HCT116 (cell line): ENCODE results near the gene SLC25A3. TPM values are rescaled to one million over a fixed set of nuclear protein-coding genes. Genes with fewer than 3 reads are reported as not detected.

Experiments used
- ATAC-seq: fragments of 200-7000 bp; cut with Tn5 transposase; 2 replicates; pipeline ENCODE4 v1.9.1; 2020; ENCODE audit warnings: mild to moderate bottlenecking, moderate library complexity
- BruUV-seq: library from RNA; stranded (reverse); fragments of 400-500 nt; replicated peaks from 2 replicates; lab custom pipeline; 2021; lab: Mats Ljungman, UMichigan
- CTCF ChIA-PET: fragments of 300-600 bp; sonication (Branson Sonifier 250); formaldehyde crosslinking; loops from one replicate; lab custom pipeline; 2021; ENCODE audit warnings: antibody characterized with exemption; lab: Charles Lee
- POLR2A ChIA-PET: fragments of 300-600, 350-600 bp; sonication (Branson Sonifier 250); formaldehyde crosslinking; loops from one replicate; lab custom pipeline; 2021; ENCODE audit warnings: antibody characterized with exemption; lab: Charles Lee
- RAD21 ChIA-PET, 2 experiments: fragments of 300-600 bp; sonication (Branson Sonifier 250); formaldehyde crosslinking; loops; one replicate each; lab custom pipeline; 2023; ENCODE audit warnings: low total read pairs in 2 of 2; ENCODE audit not compliant: uncharacterized antibody in 2 of 2, unreplicated experiment in 2 of 2, low non-redundant PET in 1 of 2; lab: Charles Lee
- DNase-seq: peaks from one replicate; pipeline ENCODE4 v3.0.0-alpha.2; 2010; ENCODE audit warnings: low read depth, low spot score
- H2AFZ ChIP-seq: fragments of 200-600 bp; shearing (Covaris generic), sonication (generic); 2 replicates; pipeline ENCODE4 v1.6.1; 2017; ENCODE audit warnings: low read depth, mixed run types, mixed read lengths, antibody characterized with exemption, low read length; ENCODE audit not compliant: poor library complexity, severe bottlenecking
- H3K27ac ChIP-seq: 2 replicates; pipeline ENCODE4 v1.5.1; 2012; ENCODE audit warnings: low read depth, low read length
- H3K27me3 ChIP-seq: fragments of 200-600 bp; sonication (generic); 2 replicates; pipeline ENCODE4 v1.6.1; 2016; ENCODE audit warnings: mixed run types, low read length, mixed read lengths; ENCODE audit not compliant: insufficient read depth
- H3K36me3 ChIP-seq, 2 experiments: fragments of 200-500 bp in 1 of 2; fragments of 200-600 bp in 1 of 2; sonication (Bioruptor generic) in 1 of 2; sonication (generic) in 1 of 2; 2 replicates each; pipeline versions ENCODE4 v1.5.1 to v1.6.1; 2014 to 2016; ENCODE audit warnings: low read length in 2 of 2, inconsistent platforms in 1 of 2, mixed read lengths in 1 of 2, mixed run types in 1 of 2; ENCODE audit not compliant: insufficient read depth in 2 of 2, control insufficient read depth in 1 of 2
- H3K4me1 ChIP-seq, 2 experiments: fragments of 200-600 bp in 1 of 2; sonication (generic) in 1 of 2; 2 replicates each; pipeline versions ENCODE4 v1.5.1 to v1.6.1; 2012 to 2017; ENCODE audit warnings: low read length in 2 of 2, inconsistent platforms in 1 of 2, mild to moderate bottlenecking in 1 of 2, mixed read lengths in 1 of 2, mixed run types in 1 of 2, moderate library complexity in 1 of 2; ENCODE audit not compliant: insufficient read depth in 2 of 2, control insufficient read depth in 1 of 2
- H3K4me2 ChIP-seq: fragments of 200-600 bp; sonication (generic); 2 replicates; pipeline ENCODE4 v1.6.1; 2017; ENCODE audit warnings: mixed run types, low read length, mixed read lengths
- H3K4me3 ChIP-seq, 2 experiments: fragments of 200-600 bp in 1 of 2; sonication (generic) in 1 of 2; replicated peaks in 1 of 2; 2 replicates each; pipeline ENCODE4 v1.5.1; 2011 to 2016; ENCODE audit warnings: low read length in 2 of 2, control low read depth in 1 of 2, low read depth in 1 of 2, mild to moderate bottlenecking in 1 of 2, mixed read lengths in 1 of 2, mixed run types in 1 of 2
- H3K79me2 ChIP-seq: fragments of 200-600 bp; sonication (generic); 2 replicates; pipeline ENCODE4 v1.6.1; 2017; ENCODE audit warnings: mild to moderate bottlenecking, mixed run types, low read length, moderate library complexity, mixed read lengths; ENCODE audit not compliant: insufficient read depth
- H3K9ac ChIP-seq: fragments of 200-600 bp; sonication (generic); 2 replicates; pipeline ENCODE4 v1.6.1; 2016; ENCODE audit warnings: low read length, mixed read lengths
- H3K9me2 ChIP-seq: fragments of 200-600 bp; sonication (generic), shearing (Covaris generic); 2 replicates; pipeline ENCODE4 v1.6.1; 2017; ENCODE audit warnings: mixed run types, mild to moderate bottlenecking, moderate library complexity; ENCODE audit not compliant: insufficient read depth
- H3K9me3 ChIP-seq, 2 experiments: fragments of 200-500 bp in 1 of 2; fragments of 200-600 bp in 1 of 2; sonication (Bioruptor generic) in 1 of 2; sonication (generic) in 1 of 2; 2 replicates each; pipeline ENCODE4 v1.6.1; 2014 to 2017; ENCODE audit warnings: low read length in 2 of 2, mixed read lengths in 2 of 2, inconsistent platforms in 1 of 2, low read depth in 1 of 2, mild to moderate bottlenecking in 1 of 2, mixed run types in 1 of 2, moderate library complexity in 1 of 2; ENCODE audit not compliant: control insufficient read depth in 1 of 2, insufficient read depth in 1 of 2
- H4K20me1 ChIP-seq: fragments of 200-600 bp; sonication (generic), shearing (Covaris generic); 2 replicates; pipeline ENCODE4 v1.6.1; 2017; ENCODE audit warnings: mixed run types, mild to moderate bottlenecking, moderate library complexity; ENCODE audit not compliant: insufficient read depth
- ELF1 ChIP-seq: IDR thresholded peaks from 2 replicates; pipeline ENCODE4 v1.6.1; 2012; ENCODE audit warnings: low read depth, borderline replicate concordance
- EZH2phosphoT487 ChIP-seq: fragments of 200-600 bp; IDR thresholded peaks from 2 replicates; pipeline ENCODE4 v1.6.1; 2018; ENCODE audit warnings: antibody characterized with exemption, borderline replicate concordance
- FOSL1 ChIP-seq: IDR thresholded peaks from 2 replicates; pipeline ENCODE4 v1.6.1; 2012; ENCODE audit warnings: low read depth
- JUND ChIP-seq: IDR thresholded peaks from 2 replicates; pipeline ENCODE4 v1.6.1; 2012
- POLR2A ChIP-seq: IDR thresholded peaks from 2 replicates; pipeline ENCODE4 v1.7.0; 2011; ENCODE audit warnings: borderline replicate concordance; ENCODE audit not compliant: insufficient read depth, insufficient read length; ENCODE audit errors: extremely low read depth
- POLR2AphosphoS5 ChIP-seq: IDR thresholded peaks from 2 replicates; pipeline ENCODE4 v1.6.1; 2011; ENCODE audit warnings: mild to moderate bottlenecking, low read depth, low read length, moderate library complexity
- RAD21 ChIP-seq: IDR thresholded peaks from 2 replicates; pipeline ENCODE4 v1.6.1; 2012; ENCODE audit warnings: low read depth, mild to moderate bottlenecking
- SP1 ChIP-seq: IDR thresholded peaks from 2 replicates; pipeline ENCODE4 v1.6.1; 2012; ENCODE audit warnings: low read depth
- ZFX ChIP-seq: fragments of 450-650 bp; IDR thresholded peaks from 2 replicates; pipeline ENCODE4 v1.6.1; 2017
- intact Hi-C: fragments of 100-400 bp; cut with micrococcal nuclease; formaldehyde crosslinking; loops from 2 replicates; pipeline ENCODE4 v1.10.0; 2022
- total RNA-seq: library from RNA; stranded (reverse); gene quantifications from one replicate; pipeline ENCODE4 v1.2.1, GENCODE V29; 2021; ENCODE audit not compliant: unreplicated experiment
- TF ChIP-seq, protein P1 (sequence below): IDR thresholded peaks from 2 replicates; pipeline ENCODE4 v1.6.1; 2012; ENCODE audit warnings: low read depth
- TF ChIP-seq, protein P2 (sequence below): IDR thresholded peaks from 2 replicates; pipeline ENCODE4 v1.6.1; 2011; ENCODE audit warnings: mild to moderate bottlenecking, low read length, moderate library complexity; ENCODE audit not compliant: insufficient replicate concordance; ENCODE audit errors: extremely low read depth
- TF ChIP-seq, protein P3 (sequence below), 3 experiments: fragments of 200-600 bp in 1 of 3; sonication (generic) in 1 of 3; IDR thresholded peaks in 2 of 3; conservative IDR thresholded peaks in 1 of 3; 2 replicates each; pipeline ENCODE4 v1.5.1; 2012 to 2017; ENCODE audit warnings: low read depth in 2 of 3, low read length in 2 of 3, antibody characterized with exemption in 1 of 3, borderline replicate concordance in 1 of 3, control low read depth in 1 of 3, mild to moderate bottlenecking in 1 of 3, mixed read lengths in 1 of 3, mixed run types in 1 of 3, moderate library complexity in 1 of 3; ENCODE audit not compliant: insufficient read depth in 1 of 3
- TF ChIP-seq, protein P4 (sequence below): IDR thresholded peaks from 2 replicates; pipeline ENCODE4 v1.6.1; 2012

The SLC25A3 gene
- total RNA-seq, 1 experiment from 2014 or later = 927 TPM

DNA sequence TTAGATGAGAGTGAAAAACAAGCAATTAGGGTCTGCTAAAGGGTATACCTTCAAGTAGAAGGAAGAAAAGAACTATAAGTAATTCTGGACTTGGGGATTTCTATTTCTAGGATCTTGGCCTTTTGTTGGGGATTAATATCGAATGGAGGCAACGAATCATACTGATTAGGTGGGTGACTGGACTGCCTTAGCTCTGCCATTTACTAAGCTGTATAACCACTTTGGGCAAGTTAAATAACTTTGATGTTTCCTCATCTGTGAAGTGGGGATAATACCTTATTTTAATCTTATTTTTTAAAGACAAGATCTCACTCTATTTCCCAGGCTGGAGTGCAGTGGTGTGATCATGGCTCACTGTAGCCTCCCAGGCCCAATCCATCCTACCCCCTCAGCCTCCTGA is 44.5 kb downstream of the SLC25A3 start (continued):
- TF ChIP-seq, protein P1, sequence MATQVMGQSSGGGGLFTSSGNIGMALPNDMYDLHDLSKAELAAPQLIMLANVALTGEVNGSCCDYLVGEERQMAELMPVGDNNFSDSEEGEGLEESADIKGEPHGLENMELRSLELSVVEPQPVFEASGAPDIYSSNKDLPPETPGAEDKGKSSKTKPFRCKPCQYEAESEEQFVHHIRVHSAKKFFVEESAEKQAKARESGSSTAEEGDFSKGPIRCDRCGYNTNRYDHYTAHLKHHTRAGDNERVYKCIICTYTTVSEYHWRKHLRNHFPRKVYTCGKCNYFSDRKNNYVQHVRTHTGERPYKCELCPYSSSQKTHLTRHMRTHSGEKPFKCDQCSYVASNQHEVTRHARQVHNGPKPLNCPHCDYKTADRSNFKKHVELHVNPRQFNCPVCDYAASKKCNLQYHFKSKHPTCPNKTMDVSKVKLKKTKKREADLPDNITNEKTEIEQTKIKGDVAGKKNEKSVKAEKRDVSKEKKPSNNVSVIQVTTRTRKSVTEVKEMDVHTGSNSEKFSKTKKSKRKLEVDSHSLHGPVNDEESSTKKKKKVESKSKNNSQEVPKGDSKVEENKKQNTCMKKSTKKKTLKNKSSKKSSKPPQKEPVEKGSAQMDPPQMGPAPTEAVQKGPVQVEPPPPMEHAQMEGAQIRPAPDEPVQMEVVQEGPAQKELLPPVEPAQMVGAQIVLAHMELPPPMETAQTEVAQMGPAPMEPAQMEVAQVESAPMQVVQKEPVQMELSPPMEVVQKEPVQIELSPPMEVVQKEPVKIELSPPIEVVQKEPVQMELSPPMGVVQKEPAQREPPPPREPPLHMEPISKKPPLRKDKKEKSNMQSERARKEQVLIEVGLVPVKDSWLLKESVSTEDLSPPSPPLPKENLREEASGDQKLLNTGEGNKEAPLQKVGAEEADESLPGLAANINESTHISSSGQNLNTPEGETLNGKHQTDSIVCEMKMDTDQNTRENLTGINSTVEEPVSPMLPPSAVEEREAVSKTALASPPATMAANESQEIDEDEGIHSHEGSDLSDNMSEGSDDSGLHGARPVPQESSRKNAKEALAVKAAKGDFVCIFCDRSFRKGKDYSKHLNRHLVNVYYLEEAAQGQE = no peak
- TF ChIP-seq SP1 (no peak), ELF1 (no peak), POLR2AphosphoS5 (no peak), POLR2A (no peak)
- TF ChIP-seq, all 23 proteins: peak for 0

DNA sequence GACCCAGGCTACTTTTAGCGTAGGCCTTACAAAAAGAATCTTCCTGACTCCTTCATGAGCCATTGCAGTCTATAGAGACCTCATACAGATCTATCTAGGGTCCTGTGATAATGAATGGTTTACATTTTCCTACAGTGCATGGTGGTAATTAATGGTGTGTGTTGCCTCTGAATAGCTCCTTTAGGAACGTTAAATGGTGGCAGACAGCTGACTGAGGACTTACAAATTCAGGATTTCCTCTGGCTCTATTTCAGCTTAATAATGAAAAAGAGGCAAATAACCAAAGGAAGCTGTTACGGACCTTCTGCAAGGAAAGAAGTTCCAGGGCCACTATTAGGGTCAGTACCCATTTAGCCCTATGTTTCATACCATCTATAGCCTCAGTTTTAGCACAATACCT is 46.0 kb downstream of the SLC25A3 start:
- Histone ChIP-seq H2AFZ (no peak overlapping the region), H3K36me3 (no peaks in the 10 kb centered on the region), H3K9me3 (no peaks in the 10 kb centered on the region), H3K79me2 (peaks cover 23% of the 10 kb centered on the region), H3K4me2 (no peak overlapping the region), H4K20me1 (no peaks in the 10 kb centered on the region), H3K4me1 (peaks cover 21 to 28% of the 10 kb centered on the region in 2 experiments), H3K9me2 (no peaks in the 10 kb centered on the region), H3K9ac (no peak overlapping the region), H3K27me3 (no peaks in the 10 kb centered on the region), H3K4me3 (no peak overlapping the region), H3K27ac (no peak overlapping the region)
- no peak for ATAC-seq
- DNase-seq = no peak
- no TSS peak for BruUV-seq
- CTCF ChIA-PET = no interaction called here
- POLR2A ChIA-PET = interaction anchor here (0.7 kb wide), 1 partner anchor 46 kb away, joined by 5 read pairs; the partner anchor contains the start of gene SLC25A3
- intact Hi-C loops = no loop called here
- RAD21 ChIA-PET = no interaction called here
- no peak for TF ChIP-seq RAD21
- TF ChIP-seq EZH2phosphoT487 = no peak
- TF ChIP-seq, protein P2, sequence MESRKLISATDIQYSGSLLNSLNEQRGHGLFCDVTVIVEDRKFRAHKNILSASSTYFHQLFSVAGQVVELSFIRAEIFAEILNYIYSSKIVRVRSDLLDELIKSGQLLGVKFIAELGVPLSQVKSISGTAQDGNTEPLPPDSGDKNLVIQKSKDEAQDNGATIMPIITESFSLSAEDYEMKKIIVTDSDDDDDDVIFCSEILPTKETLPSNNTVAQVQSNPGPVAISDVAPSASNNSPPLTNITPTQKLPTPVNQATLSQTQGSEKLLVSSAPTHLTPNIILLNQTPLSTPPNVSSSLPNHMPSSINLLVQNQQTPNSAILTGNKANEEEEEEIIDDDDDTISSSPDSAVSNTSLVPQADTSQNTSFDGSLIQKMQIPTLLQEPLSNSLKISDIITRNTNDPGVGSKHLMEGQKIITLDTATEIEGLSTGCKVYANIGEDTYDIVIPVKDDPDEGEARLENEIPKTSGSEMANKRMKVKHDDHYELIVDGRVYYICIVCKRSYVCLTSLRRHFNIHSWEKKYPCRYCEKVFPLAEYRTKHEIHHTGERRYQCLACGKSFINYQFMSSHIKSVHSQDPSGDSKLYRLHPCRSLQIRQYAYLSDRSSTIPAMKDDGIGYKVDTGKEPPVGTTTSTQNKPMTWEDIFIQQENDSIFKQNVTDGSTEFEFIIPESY = no peak
- no peak for TF ChIP-seq ZFX
- no peak for TF ChIP-seq JUND
- no peak for TF ChIP-seq SP1
- no peak for TF ChIP-seq POLR2A
- TF ChIP-seq, protein P3, sequence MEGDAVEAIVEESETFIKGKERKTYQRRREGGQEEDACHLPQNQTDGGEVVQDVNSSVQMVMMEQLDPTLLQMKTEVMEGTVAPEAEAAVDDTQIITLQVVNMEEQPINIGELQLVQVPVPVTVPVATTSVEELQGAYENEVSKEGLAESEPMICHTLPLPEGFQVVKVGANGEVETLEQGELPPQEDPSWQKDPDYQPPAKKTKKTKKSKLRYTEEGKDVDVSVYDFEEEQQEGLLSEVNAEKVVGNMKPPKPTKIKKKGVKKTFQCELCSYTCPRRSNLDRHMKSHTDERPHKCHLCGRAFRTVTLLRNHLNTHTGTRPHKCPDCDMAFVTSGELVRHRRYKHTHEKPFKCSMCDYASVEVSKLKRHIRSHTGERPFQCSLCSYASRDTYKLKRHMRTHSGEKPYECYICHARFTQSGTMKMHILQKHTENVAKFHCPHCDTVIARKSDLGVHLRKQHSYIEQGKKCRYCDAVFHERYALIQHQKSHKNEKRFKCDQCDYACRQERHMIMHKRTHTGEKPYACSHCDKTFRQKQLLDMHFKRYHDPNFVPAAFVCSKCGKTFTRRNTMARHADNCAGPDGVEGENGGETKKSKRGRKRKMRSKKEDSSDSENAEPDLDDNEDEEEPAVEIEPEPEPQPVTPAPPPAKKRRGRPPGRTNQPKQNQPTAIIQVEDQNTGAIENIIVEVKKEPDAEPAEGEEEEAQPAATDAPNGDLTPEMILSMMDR (IDR thresholded peaks at IDR 0.05 in 2 of 3, conservative IDR thresholded peaks at IDR 0.05 in 1 of 3; ENCODE audit: borderline replicate concordance in 1 of 3, insufficient read depth in 1 of 3, low read depth in 2 of 3, low read length in 2 of 3) = no peak
- TF ChIP-seq ELF1 = no peak
- TF ChIP-seq, protein P4, sequence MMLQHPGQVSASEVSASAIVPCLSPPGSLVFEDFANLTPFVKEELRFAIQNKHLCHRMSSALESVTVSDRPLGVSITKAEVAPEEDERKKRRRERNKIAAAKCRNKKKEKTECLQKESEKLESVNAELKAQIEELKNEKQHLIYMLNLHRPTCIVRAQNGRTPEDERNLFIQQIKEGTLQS = no peak
- TF ChIP-seq FOSL1 = no peak
